ENCODE measurements around the gene CSNK2B. TPM values are rescaled to one million over a fixed set of nuclear protein-coding genes. Genes with fewer than 3 reads are reported as not detected.

Gene CSNK2B
- total and polyA plus RNA-seq, 9 of the 15 experiments (the other 6 are each of a cell fraction or from before 2014, with no cell fraction given): 120 to 1,126 (median 529) TPM

DNA sequence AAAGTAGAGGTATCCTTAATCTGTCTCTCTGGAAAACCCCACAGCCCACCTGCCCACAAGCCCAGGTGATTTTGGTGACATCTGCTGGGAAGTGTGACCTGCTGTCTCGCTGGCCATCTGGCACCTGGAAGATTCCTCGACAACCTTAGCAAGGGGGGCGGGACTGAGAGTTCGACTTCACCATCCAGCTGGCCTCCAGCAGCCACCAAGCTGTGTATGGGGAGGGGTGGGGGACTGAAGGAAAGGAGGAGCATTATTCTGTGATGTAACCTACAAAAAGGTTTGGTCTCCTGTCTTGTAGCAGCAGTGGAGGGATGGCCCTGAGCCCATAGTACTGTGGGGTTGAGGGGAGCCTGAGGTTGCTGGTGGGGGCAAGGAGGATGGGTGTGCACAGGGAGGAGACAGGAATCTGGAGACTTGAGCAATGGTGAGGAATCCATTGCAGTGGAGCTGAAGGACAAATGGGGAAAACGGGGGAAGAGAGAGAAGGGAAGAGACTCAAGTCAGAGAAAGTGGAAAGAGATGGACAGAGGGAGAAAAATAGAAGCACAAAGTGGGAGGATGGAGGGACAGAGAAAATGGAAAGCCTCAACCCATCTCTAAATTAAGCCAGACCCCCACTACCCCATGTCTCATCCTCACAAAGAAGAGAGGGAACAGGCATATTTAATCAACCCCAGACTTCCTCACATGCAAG is 44.8 kb downstream of the CSNK2B start (continued):
- no peak for TF ChIP-seq KLF1 (tag; IDR thresholded peaks at IDR 0.05)
- TF ChIP-seq LARP7 (IDR thresholded peaks at IDR 0.05): peak; percentile 91
- TF ChIP-seq SMARCC2 (IDR thresholded peaks at IDR 0.05; ENCODE audit: low read depth): no peak
- peak; percentile 35 for TF ChIP-seq NCOA4 (IDR thresholded peaks at IDR 0.05; ENCODE audit: partially characterized antibody)
- TF ChIP-seq KLF13 (tag; IDR thresholded peaks at IDR 0.05; ENCODE audit: borderline replicate concordance, low read depth): 0 out of 2 replicates have a peak, but pooled peaks have one; percentile 13
- no peak for TF ChIP-seq U2AF1 (optimal IDR thresholded peaks at IDR 0.05; ENCODE audit: low read depth, low read length)
- TF ChIP-seq ELF4 (CRISPR knock-in tag; IDR thresholded peaks at IDR 0.05): peak; percentile 70; the same call in 1 of the 2 replicates
- TF ChIP-seq RCOR1 (IDR thresholded peaks at IDR 0.05; ENCODE audit: borderline replicate concordance in 1 of 2, low read depth in 2 of 2, low read length in 2 of 2): 0 out of 4 replicates have a peak, but pooled peaks of 1 of the 2 experiments have one; percentile 3
- TF ChIP-seq POLR2G (IDR thresholded peaks at IDR 0.05; ENCODE audit: low read depth, low read length): no peak
- TF ChIP-seq ZNF740 (CRISPR knock-in tag; IDR thresholded peaks at IDR 0.05): no peak
- TF ChIP-seq ZNF740 (tag; IDR thresholded peaks at IDR 0.05): no peak
- no peak for TF ChIP-seq SMARCA4 (IDR thresholded peaks at IDR 0.05)
- no peak for TF ChIP-seq RBM34 (IDR thresholded peaks at IDR 0.05; ENCODE audit: borderline replicate concordance, insufficient read depth, low read length)
- TF ChIP-seq, protein P1, sequence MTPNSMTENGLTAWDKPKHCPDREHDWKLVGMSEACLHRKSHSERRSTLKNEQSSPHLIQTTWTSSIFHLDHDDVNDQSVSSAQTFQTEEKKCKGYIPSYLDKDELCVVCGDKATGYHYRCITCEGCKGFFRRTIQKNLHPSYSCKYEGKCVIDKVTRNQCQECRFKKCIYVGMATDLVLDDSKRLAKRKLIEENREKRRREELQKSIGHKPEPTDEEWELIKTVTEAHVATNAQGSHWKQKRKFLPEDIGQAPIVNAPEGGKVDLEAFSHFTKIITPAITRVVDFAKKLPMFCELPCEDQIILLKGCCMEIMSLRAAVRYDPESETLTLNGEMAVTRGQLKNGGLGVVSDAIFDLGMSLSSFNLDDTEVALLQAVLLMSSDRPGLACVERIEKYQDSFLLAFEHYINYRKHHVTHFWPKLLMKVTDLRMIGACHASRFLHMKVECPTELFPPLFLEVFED (CRISPR knock-in tag; conservative IDR thresholded peaks at IDR 0.05): peak; percentile 94
